ENCODE results near the gene CLDN4.

GRCh38 chr7:73871163-73872011 lies 40.6 kb downstream of the CLDN4 start:
- TF ChIP-seq CTCF (optimal IDR thresholded peaks at IDR 0.05 in 1 of 3, IDR thresholded peaks at IDR 0.05 in 1 of 3, conservative IDR thresholded peaks at IDR 0.05 in 1 of 3; ENCODE audit: extremely low read depth in 1 of 3, insufficient read depth in 2 of 3, low read length in 3 of 3) (no peak), EZH2 (IDR thresholded peaks at IDR 0.05; ENCODE audit: low read length) (no peak)
